Measurements from ENCODE around the gene EOLA2.
"Not testable (repeated sequence)": the region's sequence is repeated elsewhere in the genome, so short reads cannot be mapped to it uniquely, and the experiment has no call there.

Gene EOLA2

DNA sequence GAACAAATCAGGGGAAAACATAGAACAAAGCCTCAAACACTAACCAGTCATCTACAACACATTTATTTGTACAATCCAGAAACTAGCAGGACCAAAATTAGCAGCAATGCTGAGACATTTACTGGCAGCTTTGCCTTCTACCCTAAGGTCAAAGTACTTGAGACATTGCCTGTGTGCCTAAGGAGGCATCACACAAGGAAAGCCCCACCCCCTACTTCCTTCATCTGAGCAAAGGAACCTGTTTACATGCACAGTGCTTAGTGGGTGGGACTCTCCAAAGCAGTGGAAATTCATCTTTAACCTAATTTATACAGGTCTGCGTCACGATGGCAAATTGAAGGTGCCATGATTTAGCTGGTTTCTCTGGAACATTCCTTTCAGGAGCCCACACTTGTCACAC lies 6.1 kb downstream of the EOLA2 start:
- not testable (repeated sequence) for DNase-seq

GRCh38 chrX:149931355-149931754 lies 6.9 kb downstream of the EOLA2 start:
- DNase-seq: not testable (repeated sequence)

- not testable (repeated sequence) for DNase-seq
These were observed 8.9 kb downstream of the EOLA2 start, which contains the start of gene HSFX4 for GRCh38 chrX:149929400-149929799. HSFX4 (plus strand) TSS chrX:149929573; CDS start chrX:149929645, 72 bp downstream.

GRCh38 chrX:149928635-149929034 lies 9.7 kb downstream of the EOLA2 start:
- DNase-seq: not testable (repeated sequence)

DNA sequence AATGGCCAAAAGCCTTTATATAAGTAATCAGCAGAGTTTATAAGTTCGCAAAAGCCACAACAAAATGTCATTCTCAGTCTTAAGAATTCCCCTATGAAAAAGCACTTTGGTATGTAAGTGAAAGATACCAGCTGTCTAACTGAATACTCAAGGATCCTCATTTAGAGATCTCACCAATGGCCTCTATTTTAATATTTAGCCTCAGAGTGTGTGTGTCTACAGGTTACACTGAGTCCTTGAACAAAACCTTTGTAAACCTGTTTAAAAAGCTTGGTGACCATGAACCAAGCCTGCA lies 10.4 kb downstream of the EOLA2 start:
- not testable (repeated sequence) for DNase-seq

DNA sequence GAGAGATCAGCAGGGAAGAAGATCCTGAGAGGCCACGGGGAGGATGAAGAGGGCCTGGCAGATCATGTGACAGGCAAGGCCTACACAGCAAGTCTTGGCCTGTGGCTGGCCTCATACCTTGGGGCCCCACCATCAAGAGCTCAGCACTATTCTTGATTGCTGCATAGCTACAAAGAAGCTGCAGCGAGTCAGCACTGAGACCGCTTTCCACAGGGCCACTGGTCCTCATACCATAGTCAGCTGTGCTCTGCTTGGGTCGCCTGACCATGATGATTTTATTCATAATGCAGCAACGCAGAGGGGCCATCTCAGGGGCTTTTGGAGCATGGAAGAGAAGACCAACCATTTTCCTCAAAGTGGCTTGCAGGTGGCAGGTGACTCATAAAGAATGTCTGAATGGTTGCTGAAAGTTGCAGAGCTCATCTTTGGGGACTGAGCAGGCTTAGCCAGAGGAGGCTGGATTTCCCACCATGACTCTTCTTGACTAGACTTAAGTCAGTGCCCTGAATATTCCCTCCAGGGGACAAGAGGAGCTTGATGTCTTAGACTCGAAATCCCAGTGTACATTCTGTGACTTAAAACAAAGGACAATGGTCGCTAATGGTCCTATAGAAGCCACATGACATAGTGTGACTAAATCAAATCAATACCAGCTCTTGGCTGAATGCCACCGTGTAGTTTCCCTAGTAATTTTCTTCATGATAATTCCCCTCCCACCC lies 10.9 kb downstream of the EOLA2 start:
- DNase-seq: not testable (repeated sequence)

GRCh38 chrX:149924434-149924833 lies 13.9 kb downstream of the EOLA2 start:
- DNase-seq: not testable (repeated sequence)

- DNase-seq: not testable (repeated sequence)
These were observed 14.5 kb downstream of the EOLA2 start for GRCh38 chrX:149923836-149924235.

GRCh38 chrX:149916745-149917392 lies 21.4 kb downstream of the EOLA2 start:
- no peak for DNase-seq

DNA sequence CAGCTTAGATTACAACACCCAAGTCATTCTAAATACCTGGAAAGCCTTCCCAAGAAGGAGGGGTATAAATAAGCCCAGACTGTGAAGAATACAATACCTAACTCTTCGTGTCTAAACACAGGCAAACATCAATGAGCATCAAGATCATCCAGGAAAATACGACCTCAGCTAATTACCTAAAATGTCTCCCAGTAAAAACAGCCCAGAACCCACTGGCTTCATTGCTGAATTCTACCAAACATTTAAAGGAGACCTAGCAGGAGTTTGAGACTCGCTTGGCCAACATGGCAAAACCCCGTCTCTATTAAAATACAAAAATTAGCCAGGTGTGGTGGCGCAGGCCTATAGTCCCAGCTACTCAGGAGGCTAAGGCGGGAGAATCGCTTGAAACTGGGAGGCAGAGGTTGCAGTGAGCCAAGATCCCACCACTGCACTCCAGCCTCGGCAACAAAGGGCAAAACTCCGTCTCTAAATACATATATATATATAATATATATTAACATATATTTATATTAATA lies 28.1 kb downstream of the EOLA2 start:
- DNase-seq: no peak

DNA sequence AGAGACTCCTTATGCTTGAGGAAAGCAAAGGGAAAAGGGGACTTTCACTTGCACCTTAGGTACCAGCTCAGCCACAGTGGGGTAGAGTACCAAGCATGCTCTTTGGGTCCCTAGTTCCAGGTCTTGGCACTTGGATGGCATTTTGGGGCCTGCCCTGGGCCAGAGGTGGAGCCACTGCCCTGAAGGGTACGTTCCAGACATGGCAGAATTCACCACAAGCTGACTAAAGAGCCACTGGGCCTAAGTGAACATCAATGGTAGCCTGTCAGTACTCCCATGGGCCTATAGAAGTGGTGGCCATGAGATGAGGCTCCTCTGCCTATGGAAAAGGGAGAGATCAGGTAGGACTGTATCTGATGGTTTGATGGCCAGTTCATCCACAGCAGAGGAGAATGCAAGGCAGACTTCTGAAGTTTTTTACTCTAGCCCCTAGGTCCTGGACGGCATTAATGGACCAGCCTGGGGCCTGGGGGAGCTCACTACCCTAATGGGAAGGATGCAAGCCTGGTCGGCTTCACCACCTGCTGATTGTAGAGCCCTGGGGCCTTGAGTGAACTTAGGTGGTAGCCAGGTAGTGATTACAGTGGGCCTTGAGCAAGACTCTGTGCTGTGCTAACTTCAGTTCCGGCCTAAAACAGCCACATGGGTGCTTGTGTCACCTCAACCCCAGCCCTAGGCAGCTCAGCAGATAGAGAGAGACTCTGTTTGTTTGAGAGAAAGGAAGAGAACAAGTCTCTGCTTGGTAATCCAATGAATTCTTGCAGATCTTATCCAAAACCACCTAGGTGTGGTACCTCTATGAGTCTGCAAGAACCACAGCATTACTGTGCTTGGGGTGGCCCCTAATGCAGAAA lies 28.7 kb downstream of the EOLA2 start:
- DNase-seq: no peak

DNA sequence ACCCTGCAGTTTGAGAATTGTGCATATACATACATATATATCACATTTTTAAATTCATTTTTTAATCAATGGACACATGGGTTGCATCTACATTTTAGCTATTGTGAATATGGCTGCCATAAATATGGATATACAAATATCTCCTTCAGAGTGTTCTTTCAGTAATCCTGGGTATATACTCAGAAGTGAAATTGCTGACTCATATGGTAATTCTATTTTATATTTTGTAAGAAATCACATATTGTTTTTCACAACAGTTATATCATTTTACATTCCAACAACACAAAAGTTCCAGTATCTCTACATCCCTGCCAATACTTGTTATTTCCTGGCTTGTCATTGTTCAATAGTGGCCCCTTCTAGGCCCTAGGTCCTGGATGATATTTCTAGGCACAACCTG lies 29.6 kb downstream of the EOLA2 start:
- DNase-seq: no peak

DNA sequence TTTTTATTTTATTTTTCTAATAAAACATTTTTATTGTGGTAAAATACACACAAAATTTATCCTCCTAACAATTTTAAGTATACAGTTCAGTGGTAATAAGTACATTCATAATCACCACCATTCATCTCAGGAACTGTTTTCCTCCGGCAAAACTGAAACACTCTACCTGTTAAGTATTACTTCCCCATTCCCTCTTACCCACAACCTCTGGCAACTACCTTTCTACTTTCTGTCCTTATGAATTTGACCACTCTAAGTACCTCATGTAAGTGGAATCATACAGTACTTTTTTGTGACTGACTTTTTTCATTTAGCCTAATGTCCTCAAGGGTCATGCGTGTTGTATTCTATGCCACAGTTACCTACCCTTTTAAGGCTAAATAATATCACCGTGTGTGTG lies 30.0 kb downstream of the EOLA2 start:
- no peak for DNase-seq

- no peak for DNase-seq
These were observed 34.2 kb downstream of the EOLA2 start for GRCh38 chrX:149903889-149904748.

GRCh38 chrX:149898554-149898953 lies 39.7 kb downstream of the EOLA2 start:
- DNase-seq: no peak

- DNase-seq: not testable (repeated sequence)
These were observed 47.5 kb downstream of the EOLA2 start for GRCh38 chrX:149890828-149891227.

All from activated T-cell treated with anti-CD3 and anti-CD28 coated beads for 4 hours (primary cell).